NOMO-1 (cell line): ENCODE measurements around the gene ZNF845.
"Not testable (repeated sequence)": the region's sequence is repeated elsewhere in the genome, so short reads cannot be mapped to it uniquely, and the experiment has no call there.

ENCODE experiments used
- DNase-seq, 2 experiments: peaks; one replicate each; lab custom pipeline; 2025; ENCODE audit not compliant: unreplicated experiment in 2 of 2; lab: John Stamatoyannopoulos, UW

ZNF845 gene

GRCh38 chr19:53333463-53334449 is at the start of gene ZNF845:
Gene ZNF845, plus strand, starts transcription at chr19:53333749. Its CDS starts 7,559 bp downstream, at chr19:53341308.
- DNase-seq, result peak; percentile 67 to 73

- no peak for DNase-seq
These were observed 48.5 kb upstream of the ZNF845 start for GRCh38 chr19:53285087-53285486.

GRCh38 chr19:53290758-53291549 is 42.6 kb upstream of the ZNF845 start:
- no peak for DNase-seq

GRCh38 chr19:53294786-53295441 is 38.6 kb upstream of the ZNF845 start:
- no peak for DNase-seq

DNA sequence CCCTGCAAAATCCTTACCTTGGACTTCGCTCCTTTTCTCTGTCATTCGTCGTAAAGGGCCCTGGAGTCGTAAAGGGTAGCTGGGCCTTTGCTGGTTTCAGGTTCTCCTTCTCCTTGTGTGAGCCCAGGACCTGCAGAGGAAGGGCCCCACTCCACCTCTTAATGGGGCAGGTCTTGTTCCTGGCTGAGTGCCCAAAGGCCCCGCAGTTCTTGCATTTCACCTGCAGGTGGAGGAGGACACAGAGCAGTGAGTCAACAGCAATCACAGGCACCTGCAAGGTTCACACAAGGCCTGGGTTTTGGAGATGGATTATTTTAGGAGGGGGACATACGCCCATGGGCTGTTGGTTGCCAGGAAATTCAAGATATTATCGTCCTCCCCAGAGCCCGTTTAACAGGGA is 32.2 kb upstream of the ZNF845 start:
- not testable (repeated sequence) for DNase-seq

GRCh38 chr19:53308339-53308811 is 25.2 kb upstream of the ZNF845 start:
- DNase-seq, result no peak

- DNase-seq, result no peak
These were observed 22.5 kb upstream of the ZNF845 start for GRCh38 chr19:53311044-53311443.

DNA sequence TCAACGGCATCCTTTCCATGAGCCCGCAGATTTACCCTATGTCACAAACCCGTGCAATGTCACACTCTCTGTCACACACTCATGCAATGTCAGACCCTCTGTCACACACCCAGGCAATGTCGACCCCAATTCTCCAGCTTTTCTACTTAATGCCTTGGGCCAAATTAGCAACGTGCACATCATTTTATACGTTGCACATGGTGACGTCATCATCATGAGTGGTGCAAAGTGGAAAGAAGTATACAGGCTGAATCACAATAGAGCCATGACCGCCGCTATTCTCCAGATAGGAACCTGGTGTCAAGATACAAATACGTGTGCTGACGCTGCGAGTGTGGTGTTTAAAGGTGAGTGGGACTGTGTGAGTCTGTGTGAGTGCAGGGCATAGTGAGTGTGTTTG is 21.7 kb upstream of the ZNF845 start:
- no peak for DNase-seq

GRCh38 chr19:53328967-53329366 is 4.6 kb upstream of the ZNF845 start:
- no peak for DNase-seq

DNA sequence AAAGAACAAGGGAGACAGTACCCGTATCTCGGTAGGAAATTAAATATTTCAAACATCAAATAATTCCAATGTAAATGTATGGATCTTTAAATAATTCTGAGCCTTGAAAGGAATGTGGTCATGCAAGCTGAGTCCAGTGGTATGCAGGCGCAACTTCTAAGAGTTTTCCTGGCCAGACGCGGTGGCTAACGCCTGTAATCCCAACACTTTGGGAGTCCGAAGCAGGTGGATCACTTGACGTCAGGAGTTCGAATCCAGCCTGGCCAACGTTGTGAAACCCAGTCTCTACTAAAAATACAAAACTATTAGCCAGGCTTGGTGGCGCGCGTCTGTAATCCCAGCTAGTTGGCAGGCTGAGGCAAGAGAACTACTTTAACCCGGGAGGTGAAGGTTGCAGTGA is 1.1 kb upstream of the ZNF845 start:
- no peak for DNase-seq

GRCh38 chr19:53333066-53333462 is 485 bp upstream of the ZNF845 start:
- DNase-seq, result peak in 1 of 2 experiments; percentile 10

- DNase-seq, result not testable (repeated sequence)
These were observed 10.9 kb downstream of the ZNF845 start for GRCh38 chr19:53344403-53344802.

DNA sequence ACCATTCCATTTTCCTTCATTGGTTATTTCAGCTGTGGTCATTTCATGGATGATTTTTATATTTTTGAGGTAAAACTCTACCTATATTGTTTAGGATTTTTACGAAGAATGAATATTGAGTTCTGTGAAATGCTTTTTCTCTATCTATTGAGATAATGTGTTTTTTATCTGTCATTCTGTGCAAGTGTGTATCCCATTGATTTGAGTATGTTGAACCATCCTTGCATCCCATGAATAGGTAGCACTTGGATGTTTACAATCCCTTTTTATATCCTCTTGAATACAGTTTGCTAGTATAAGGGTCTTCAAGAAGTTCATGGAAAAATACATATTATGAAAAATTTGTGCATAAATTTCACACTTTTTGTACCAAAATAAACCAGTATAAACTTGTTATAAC is 22.2 kb downstream of the ZNF845 start:
- no peak for DNase-seq

DNA sequence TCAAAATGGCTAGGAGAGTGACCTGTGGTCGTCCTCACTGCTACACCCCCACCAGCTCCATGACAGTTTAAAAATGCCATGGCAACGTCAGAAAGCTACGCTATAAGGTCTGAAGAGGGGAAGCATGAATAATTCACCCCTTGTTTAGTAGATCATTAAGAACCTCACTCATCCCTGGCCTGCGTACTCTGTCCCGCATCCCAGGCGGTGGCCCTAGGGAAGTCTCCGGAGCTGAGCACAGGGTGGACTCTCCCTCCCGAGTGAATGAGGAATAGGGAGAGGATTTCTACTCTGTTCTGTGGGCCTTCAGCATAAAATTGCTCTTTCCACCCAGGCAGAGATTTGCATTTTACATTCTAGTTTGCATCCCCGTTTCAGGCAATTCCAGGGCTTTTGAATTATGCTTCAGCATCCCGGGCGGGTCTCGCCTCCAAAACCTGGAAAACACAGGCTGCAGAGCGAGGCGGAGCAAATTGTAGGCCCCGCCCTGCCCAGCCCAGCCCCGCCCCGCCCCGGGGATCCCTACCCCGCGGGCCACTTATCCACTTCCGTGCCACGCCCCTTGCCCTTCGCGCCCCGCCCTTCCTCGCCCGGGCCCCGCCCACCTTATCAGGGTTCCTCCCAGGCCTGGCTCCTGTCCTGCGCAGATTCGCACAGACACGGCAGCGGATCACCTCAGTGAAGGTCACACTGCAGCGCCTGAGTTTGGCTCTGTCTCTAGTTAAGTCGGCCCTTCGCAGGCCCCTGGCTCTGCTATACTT is 24.5 kb downstream of the ZNF845 start:
- no peak for DNase-seq

DNA sequence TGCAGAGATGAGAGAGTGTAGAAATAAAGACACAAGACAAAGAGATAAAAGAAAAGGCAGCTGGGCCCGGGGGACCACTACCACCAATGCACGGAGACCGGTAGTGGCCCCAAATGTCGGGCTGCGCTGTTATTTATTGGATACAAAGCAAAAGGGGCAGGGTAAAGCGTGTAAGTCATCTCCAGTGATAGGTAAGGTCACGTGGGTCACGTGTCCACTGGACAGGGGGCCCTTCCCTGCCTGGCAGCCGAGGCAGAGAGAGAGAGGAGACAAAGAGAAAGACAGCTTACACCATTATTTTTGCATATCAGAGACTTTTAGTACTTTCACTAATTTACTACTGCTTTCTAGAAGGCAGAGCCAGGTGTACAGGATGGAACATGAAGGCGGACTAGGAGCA is 26.5 kb downstream of the ZNF845 start:
- not testable (repeated sequence) for DNase-seq

GRCh38 chr19:53365134-53365898 is 31.8 kb downstream of the ZNF845 start, which contains the start of gene ZNF525:
Gene ZNF525, plus strand, starts transcription at chr19:53365705. Its CDS starts 6,577 bp downstream, at chr19:53372282.
- DNase-seq, result peak; percentile 85 to 93

- DNase-seq, result peak in 1 of 2 experiments; percentile 49
These were observed 32.4 kb downstream of the ZNF845 start for GRCh38 chr19:53365899-53366493.

GRCh38 chr19:53372196-53372595 is 38.6 kb downstream of the ZNF845 start:
- DNase-seq, result no peak

- DNase-seq, result no peak
These were observed 40.7 kb downstream of the ZNF845 start for GRCh38 chr19:53374288-53374687.
